ENCODE results near the gene SLC66A2.
A peak's percentile ranks its signal among the peaks of the same experiment; 100 is the strongest.
"Not testable (repeated sequence)": the region's sequence is repeated elsewhere in the genome, so short reads cannot be mapped to it uniquely, and the experiment has no call there.

The SLC66A2 gene

GRCh38 chr18:79951545-79952455 lies at the start of gene SLC66A2:
TSS of gene SLC66A2 (minus strand) at chr18:79951653. CDS start at chr18:79950926, 727 bp downstream.
- DNase-seq (ENCODE audit: low read depth in 2 of 2) = peak; percentile 89 to 94

GRCh38 chr18:80000877-80001276 lies 49.4 kb upstream of the SLC66A2 start:
- no peak for DNase-seq (ENCODE audit: low read depth in 2 of 2)

- DNase-seq (ENCODE audit: low read depth in 2 of 2) = not testable (repeated sequence)
These were observed 48.2 kb upstream of the SLC66A2 start for GRCh38 chr18:79999701-80000100.

GRCh38 chr18:79991494-79991893 lies 40.0 kb upstream of the SLC66A2 start:
- DNase-seq (ENCODE audit: low read depth in 2 of 2) = no peak

- DNase-seq (ENCODE audit: low read depth in 2 of 2) = no peak
These were observed 37.7 kb upstream of the SLC66A2 start for GRCh38 chr18:79989195-79989497.

- peak; percentile 76 to 81 for DNase-seq (ENCODE audit: low read depth in 2 of 2)
These were observed 37.2 kb upstream of the SLC66A2 start, which contains the start of gene TXNL4A for GRCh38 chr18:79988451-79989194. TSS of gene TXNL4A (minus strand) at chr18:79988563. CDS start at chr18:79988392, 171 bp downstream.

- peak; percentile 21 to 39 for DNase-seq (ENCODE audit: low read depth in 2 of 2)
These were observed 36.6 kb upstream of the SLC66A2 start for GRCh38 chr18:79988071-79988450.

- no peak for DNase-seq (ENCODE audit: low read depth in 2 of 2)
These were observed 36.1 kb upstream of the SLC66A2 start for GRCh38 chr18:79987566-79987965.

GRCh38 chr18:79986726-79987125 lies 35.3 kb upstream of the SLC66A2 start:
- DNase-seq (ENCODE audit: low read depth in 2 of 2) = no peak

- no peak for DNase-seq (ENCODE audit: low read depth in 2 of 2)
These were observed 33.7 kb upstream of the SLC66A2 start for GRCh38 chr18:79985172-79985571.

- DNase-seq (ENCODE audit: low read depth in 2 of 2) = no peak
These were observed 32.3 kb upstream of the SLC66A2 start for GRCh38 chr18:79983793-79984192.

- no peak for DNase-seq (ENCODE audit: low read depth in 2 of 2)
These were observed 31.8 kb upstream of the SLC66A2 start for GRCh38 chr18:79983253-79983652.

GRCh38 chr18:79982736-79983135 lies 31.3 kb upstream of the SLC66A2 start:
- DNase-seq (ENCODE audit: low read depth in 2 of 2) = no peak

- no peak for DNase-seq (ENCODE audit: low read depth in 2 of 2)
These were observed 29.1 kb upstream of the SLC66A2 start for GRCh38 chr18:79980585-79980984.

GRCh38 chr18:79979843-79980242 lies 28.4 kb upstream of the SLC66A2 start:
- DNase-seq (ENCODE audit: low read depth in 2 of 2) = no peak

GRCh38 chr18:79975985-79976680 lies 24.7 kb upstream of the SLC66A2 start:
- DNase-seq (ENCODE audit: low read depth in 2 of 2) = no peak

- DNase-seq (ENCODE audit: low read depth in 2 of 2) = no peak
These were observed 23.6 kb upstream of the SLC66A2 start for GRCh38 chr18:79975043-79975442.

- DNase-seq (ENCODE audit: low read depth in 2 of 2) = no peak
These were observed 22.7 kb upstream of the SLC66A2 start for GRCh38 chr18:79974025-79974654.

GRCh38 chr18:79973517-79973916 lies 22.1 kb upstream of the SLC66A2 start:
- no peak for DNase-seq (ENCODE audit: low read depth in 2 of 2)

- DNase-seq (ENCODE audit: low read depth in 2 of 2) = no peak
These were observed 21.3 kb upstream of the SLC66A2 start for GRCh38 chr18:79972720-79973119.

GRCh38 chr18:79971986-79972385 lies 20.5 kb upstream of the SLC66A2 start:
- no peak for DNase-seq (ENCODE audit: low read depth in 2 of 2)

Data from stimulated activated CD4-positive, alpha-beta T cell treated with anti-CD3 and anti-CD28 coated beads, Interleukin-12 subunit alpha, Interleukin-12 subunit beta, amount 100 ng/mL, for 24 hours (primary cell).